Activated CD8-positive, alpha-beta memory T cell treated with anti-CD3 and anti-CD28 coated beads, Interleukin-2, amount 10 ng/mL, durations not matched to agents 7 days and 5 days (primary cell): ENCODE data around the gene TEKT2. TPM values are rescaled to one million over a fixed set of nuclear protein-coding genes. Genes with fewer than 3 reads are reported as not detected.

ENCODE experiments used
- ATAC-seq: fragments of 150-1000 bp; cut with Tn5 transposase; one replicate; pipeline ENCODE4 v1.10.0; 2021; ENCODE audit warnings: moderate library complexity
- CTCF ChIA-PET: fragments of 350-600 bp; sonication (Branson Sonifier 250); formaldehyde crosslinking; loops from one replicate; lab custom pipeline; 2021; ENCODE audit warnings: antibody characterized with exemption; lab: Charles Lee
- DNase-seq: peaks from one replicate; pipeline ENCODE4 v3.0.0-alpha.2; 2020
- H3K27ac Mint-ChIP-seq: one replicate; pipeline ENCODE4 v1.8.0; 2021; ENCODE audit warnings: mild to moderate bottlenecking, mixed read lengths
- H3K27me3 Mint-ChIP-seq: one replicate; pipeline ENCODE4 v1.8.0; 2021; ENCODE audit warnings: mixed read lengths
- H3K36me3 Mint-ChIP-seq: one replicate; pipeline ENCODE4 v1.8.0; 2021; ENCODE audit warnings: mild to moderate bottlenecking, mixed read lengths
- H3K4me1 Mint-ChIP-seq: one replicate; pipeline ENCODE4 v1.8.0; 2021; ENCODE audit warnings: mixed read lengths
- H3K4me3 Mint-ChIP-seq: one replicate; pipeline ENCODE4 v1.8.0; 2021; ENCODE audit warnings: mild to moderate bottlenecking, moderate library complexity, mixed read lengths
- H3K9me3 Mint-ChIP-seq: one replicate; pipeline ENCODE4 v1.8.0; 2022; ENCODE audit warnings: low read depth, mixed read lengths
- total RNA-seq, 2 experiments: library from RNA; stranded (reverse); gene quantifications; one replicate each; pipeline ENCODE4 v1.2.3, GENCODE V29; 2021

TEKT2 gene
- total RNA-seq, 2 experiments from 2014 or later, result not detected

DNA sequence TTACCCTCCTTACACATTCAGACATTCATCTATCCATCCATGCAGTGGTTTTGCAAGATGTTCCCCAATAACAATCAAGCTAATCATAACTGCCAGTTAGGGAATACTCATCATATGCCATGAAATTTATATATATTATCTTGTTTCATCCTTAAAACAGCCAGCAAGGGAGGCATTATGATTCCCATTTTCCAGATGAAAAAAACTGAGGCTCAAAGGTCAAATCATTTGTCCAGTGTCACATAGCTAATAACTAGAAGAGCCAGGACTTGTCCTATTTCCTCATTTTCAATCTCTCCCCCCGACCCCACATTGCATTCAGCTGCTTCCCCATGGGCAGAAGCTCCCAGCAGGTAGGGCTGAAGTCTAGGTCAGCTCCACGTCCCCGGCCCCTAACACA is 48.1 kb downstream of the TEKT2 start:
- ATAC-seq, result no peak
- H3K27ac Mint-ChIP-seq, result no peak overlapping the region
- H3K27me3 Mint-ChIP-seq, result no peaks in the 10 kb centered on the region
- H3K4me1 Mint-ChIP-seq, result peaks cover 7% of the 10 kb centered on the region
- H3K4me3 Mint-ChIP-seq, result no peak overlapping the region
- no peak for DNase-seq
- no peaks in the 10 kb centered on the region for H3K9me3 Mint-ChIP-seq
- CTCF ChIA-PET, result interaction anchor here (1.4 to 12.3 kb wide), 3 partner anchors 9 to 33 kb away, joined by 3 to 307 read pairs (median 4); no protein-coding TSS in a partner anchor
- no peaks in the 10 kb centered on the region for H3K36me3 Mint-ChIP-seq

DNA sequence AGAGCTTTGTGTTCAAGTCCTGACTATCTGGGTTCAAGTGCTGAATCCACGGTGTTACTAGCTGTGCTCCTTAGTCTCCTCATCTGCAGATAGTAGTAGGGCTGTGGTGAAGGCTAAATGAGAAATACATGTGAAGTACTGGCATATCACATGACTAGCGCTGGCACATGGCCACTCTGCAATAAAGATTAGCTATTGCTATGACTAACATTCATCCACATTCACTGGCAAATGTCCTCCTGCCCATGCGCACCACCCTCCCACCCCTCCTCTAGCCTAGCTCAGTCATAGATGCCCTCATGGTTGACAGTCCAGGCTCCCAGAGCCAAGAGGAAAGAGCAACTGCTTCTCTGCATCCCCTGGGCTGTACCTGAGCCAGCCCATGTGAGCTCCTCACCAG is 49.6 kb downstream of the TEKT2 start:
- Mint-ChIP-seq H3K4me1 (peaks cover 7% of the 10 kb centered on the region), H3K36me3 (peaks cover 2% of the 10 kb centered on the region), H3K9me3 (no peaks in the 10 kb centered on the region), H3K27ac (no peak overlapping the region), H3K27me3 (no peaks in the 10 kb centered on the region), H3K4me3 (no peak overlapping the region)
- ATAC-seq (no peak), DNase-seq (no peak)
- CTCF ChIA-PET, result interaction anchor here (1.2 to 12.3 kb wide), 9 partner anchors 12 to 169 kb away, joined by 3 to 307 read pairs (median 22); partner anchors contain the start of gene TRAPPC3

DNA sequence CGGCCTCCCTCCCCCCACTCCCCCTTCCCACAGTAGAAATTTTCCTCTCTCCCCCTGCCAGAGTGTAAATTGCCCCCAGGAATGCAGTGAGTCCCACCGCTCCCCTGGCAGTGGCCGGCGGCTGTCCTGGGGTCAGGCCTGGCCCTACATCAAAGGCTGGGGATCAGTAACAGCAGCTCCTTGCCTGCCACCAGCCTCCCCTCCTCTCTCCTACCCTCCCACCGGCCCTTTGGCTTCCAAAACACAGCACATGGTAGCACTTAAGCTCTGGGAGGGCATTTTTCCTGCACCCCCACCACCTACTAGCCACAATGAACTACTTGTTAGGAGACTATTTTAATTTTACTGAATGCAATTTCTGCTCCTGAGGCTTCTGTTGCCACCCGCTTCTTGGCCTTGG is 50.1 kb downstream of the TEKT2 start:
- DNase-seq (no peak), ATAC-seq (no peak)
- no peaks in the 10 kb centered on the region for H3K27me3 Mint-ChIP-seq
- H3K27ac Mint-ChIP-seq, result no peak overlapping the region
- CTCF ChIA-PET, result interaction anchor here (0.7 to 12.3 kb wide), 19 partner anchors 12 to 203 kb away, joined by 3 to 307 read pairs (median 6); partner anchors contain the start of genes AGO3, MAP7D1, SH3D21 and TRAPPC3
- peaks cover 7% of the 10 kb centered on the region for H3K4me1 Mint-ChIP-seq
- no peak overlapping the region for H3K4me3 Mint-ChIP-seq
- peaks cover 2% of the 10 kb centered on the region for H3K36me3 Mint-ChIP-seq
- no peaks in the 10 kb centered on the region for H3K9me3 Mint-ChIP-seq

DNA sequence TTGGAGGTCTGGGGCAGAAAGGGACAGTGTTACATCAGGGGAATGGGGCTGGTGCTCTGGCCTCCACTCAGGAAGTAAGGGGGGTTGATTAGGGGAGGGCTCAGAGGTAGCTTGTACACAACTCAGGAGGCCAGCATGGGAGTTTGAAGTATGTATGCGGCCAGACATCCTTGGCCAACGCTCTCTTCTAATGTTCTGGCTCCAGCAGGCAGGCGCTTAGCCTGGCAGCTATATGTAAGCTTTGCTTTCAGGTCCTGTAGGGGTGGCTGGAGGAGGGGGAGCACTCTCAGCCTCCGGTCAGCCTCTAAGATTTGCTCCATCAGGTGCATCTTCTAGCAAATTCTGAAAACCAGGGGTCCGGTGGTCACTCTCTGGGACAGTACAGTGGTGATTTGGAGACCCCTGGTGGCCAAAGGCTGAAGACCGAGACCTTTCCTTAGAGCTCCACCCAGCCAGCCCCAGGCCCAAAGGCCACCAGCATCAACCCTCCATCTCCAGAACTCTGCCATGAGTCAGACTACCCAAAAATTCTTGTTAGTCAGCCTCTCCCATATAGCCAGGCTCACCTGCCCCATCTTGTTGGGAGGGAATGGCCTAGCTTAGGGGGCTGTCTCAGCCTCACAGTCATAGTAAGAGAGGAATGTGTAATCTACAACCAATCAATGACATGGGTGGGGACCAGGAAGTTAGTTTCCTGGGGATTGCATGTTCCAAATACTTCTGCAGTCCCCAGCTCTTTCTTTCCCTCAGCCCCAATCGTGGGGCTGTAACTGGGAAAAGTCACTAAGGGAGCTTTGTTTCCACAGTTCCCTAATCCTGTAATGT is 50.8 kb downstream of the TEKT2 start:
- H3K36me3 Mint-ChIP-seq, result peaks cover 7% of the 10 kb centered on the region
- DNase-seq (peak; percentile 63), ATAC-seq (peak; percentile 80)
- H3K27ac Mint-ChIP-seq, result no peak overlapping the region
- no peaks in the 10 kb centered on the region for H3K9me3 Mint-ChIP-seq
- no peaks in the 10 kb centered on the region for H3K27me3 Mint-ChIP-seq
- CTCF ChIA-PET, result interaction anchor here (0.7 to 12.3 kb wide), 31 partner anchors 9 to 343 kb away, joined by 3 to 307 read pairs (median 5); partner anchors contain the start of genes AGO3, MAP7D1, SH3D21 and TEKT2
- peaks cover 7% of the 10 kb centered on the region for H3K4me1 Mint-ChIP-seq
- H3K4me3 Mint-ChIP-seq, result no peak overlapping the region

DNA sequence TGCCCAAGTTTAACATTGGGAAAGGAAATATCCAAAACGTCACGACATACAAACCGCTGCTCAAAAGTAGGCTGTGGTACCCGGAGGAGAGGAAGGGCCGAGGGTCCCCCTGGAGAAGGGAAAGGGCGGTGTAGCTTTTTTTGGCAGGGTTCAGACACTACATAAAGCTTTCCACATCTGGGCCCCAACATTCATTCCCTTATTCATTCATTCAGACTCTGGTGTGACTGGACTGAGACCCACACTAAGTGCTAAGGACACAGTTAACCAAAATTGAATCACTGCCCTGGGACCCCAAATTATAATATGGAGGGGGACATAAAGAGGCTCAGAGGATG is 51.4 kb downstream of the TEKT2 start:
- no peak for DNase-seq
- Mint-ChIP-seq H3K9me3 (no peaks in the 10 kb centered on the region), H3K27me3 (no peaks in the 10 kb centered on the region), H3K4me3 (no peak overlapping the region), H3K36me3 (peaks cover 10% of the 10 kb centered on the region), H3K4me1 (peaks cover 9% of the 10 kb centered on the region), H3K27ac (no peak overlapping the region)
- CTCF ChIA-PET, result interaction anchor here (0.8 to 12.3 kb wide), 28 partner anchors 8 to 344 kb away, joined by 3 to 307 read pairs (median 5); partner anchors contain the start of genes AGO3, MAP7D1, SH3D21 and TEKT2
- ATAC-seq, result no peak

DNA sequence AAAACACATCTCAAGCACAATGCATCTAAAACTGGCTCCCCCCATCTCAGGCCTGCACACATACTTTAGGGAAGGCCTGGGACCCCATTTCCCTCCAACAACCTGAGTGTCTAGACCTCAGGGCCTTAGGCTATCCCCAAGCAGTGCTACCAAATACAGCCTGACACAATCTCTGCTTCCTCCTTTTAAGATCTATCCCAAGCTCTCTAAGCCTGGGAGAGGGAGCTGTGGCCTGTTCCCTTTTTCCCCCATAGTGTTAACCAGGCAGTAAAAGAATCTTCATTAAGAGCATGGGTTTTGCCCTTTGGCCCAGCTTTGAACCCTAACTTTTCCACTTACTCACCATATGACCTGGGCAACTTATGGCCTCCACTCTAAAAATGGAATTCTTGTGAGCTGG is 51.9 kb downstream of the TEKT2 start:
- Mint-ChIP-seq H3K27ac (no peak overlapping the region), H3K9me3 (no peaks in the 10 kb centered on the region), H3K4me1 (peaks cover 13% of the 10 kb centered on the region), H3K27me3 (no peaks in the 10 kb centered on the region), H3K36me3 (peaks cover 10% of the 10 kb centered on the region), H3K4me3 (no peak overlapping the region)
- no peak for ATAC-seq
- no peak for DNase-seq
- CTCF ChIA-PET, result interaction anchor here (1.0 to 12.3 kb wide), 12 partner anchors 8 to 156 kb away, joined by 3 to 307 read pairs (median 8); partner anchors contain the start of genes MAP7D1 and TRAPPC3

DNA sequence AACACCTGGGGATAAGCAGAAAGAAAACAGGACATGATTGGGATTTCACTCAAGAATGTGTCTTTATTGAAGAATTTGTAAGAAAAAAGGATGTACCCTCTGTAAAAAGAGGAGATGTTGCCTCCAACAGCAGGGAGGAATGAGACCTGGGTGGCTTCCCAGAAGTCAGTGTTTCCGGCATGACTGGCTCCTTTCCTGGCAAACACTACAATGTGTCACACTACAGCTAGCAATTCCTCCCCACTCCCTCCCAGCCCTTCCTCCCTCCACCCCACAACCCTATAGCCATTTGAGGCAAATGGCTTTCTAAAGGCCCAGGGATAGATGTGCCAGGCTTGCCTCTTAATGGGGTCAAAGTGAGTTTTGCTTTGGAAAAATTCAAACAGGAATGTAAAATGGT is 52.6 kb downstream of the TEKT2 start:
- no peak overlapping the region for H3K27ac Mint-ChIP-seq
- ATAC-seq (no peak), DNase-seq (no peak)
- no peak overlapping the region for H3K4me3 Mint-ChIP-seq
- peaks cover 10% of the 10 kb centered on the region for H3K36me3 Mint-ChIP-seq
- CTCF ChIA-PET, result interaction anchor here (1.0 to 12.3 kb wide), 2 partner anchors 13 to 38 kb away, joined by 3 to 307 read pairs; partner anchors contain the start of gene TRAPPC3
- H3K9me3 Mint-ChIP-seq, result no peaks in the 10 kb centered on the region
- peaks cover 20% of the 10 kb centered on the region for H3K4me1 Mint-ChIP-seq
- H3K27me3 Mint-ChIP-seq, result no peaks in the 10 kb centered on the region

DNA sequence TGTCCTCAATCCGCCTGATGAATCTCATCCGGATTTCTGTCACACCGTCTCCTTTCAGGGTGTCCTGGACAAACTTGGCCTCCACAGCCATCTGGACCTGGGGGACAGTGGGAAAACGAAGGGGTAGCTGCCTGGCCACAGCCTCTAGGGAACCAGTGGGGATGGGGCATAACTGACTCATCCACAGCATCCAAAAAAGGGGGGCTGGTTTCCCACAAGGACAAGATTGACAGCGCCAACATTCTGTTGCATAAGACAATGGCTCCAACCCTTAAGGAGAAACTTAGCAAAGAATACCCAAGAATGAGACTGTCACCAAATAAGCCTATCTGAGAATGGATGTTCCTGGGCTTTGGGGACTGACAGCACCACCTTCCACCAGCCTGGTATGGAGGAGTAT is 53.3 kb downstream of the TEKT2 start:
- no peaks in the 10 kb centered on the region for H3K27me3 Mint-ChIP-seq
- peaks cover 24% of the 10 kb centered on the region for H3K4me1 Mint-ChIP-seq
- ATAC-seq, result no peak
- peaks cover 10% of the 10 kb centered on the region for H3K36me3 Mint-ChIP-seq
- H3K27ac Mint-ChIP-seq, result no peak overlapping the region
- H3K9me3 Mint-ChIP-seq, result no peaks in the 10 kb centered on the region
- CTCF ChIA-PET, result interaction anchor here (1.0 to 12.3 kb wide), 2 partner anchors 12 to 38 kb away, joined by 3 to 307 read pairs; partner anchors contain the start of gene TRAPPC3
- DNase-seq, result no peak
- H3K4me3 Mint-ChIP-seq, result no peak overlapping the region

DNA sequence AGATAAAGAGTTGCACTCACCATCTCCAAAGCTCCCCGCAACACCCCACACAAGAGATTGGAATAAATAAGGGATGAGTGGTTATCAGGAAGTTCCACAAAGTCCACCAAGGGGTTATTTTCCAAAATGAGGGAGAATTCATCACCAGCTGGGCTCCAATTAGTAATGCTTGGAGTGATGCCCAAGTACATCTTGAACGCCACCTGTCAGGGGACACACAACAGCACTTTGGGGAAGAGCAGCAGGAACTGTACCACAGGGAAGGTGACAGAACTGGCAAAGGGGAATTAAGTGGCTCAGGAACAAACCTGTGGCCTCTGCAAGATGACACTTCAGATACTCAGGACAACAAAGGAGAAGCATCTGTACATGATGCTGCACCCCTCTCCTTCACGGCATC is 53.9 kb downstream of the TEKT2 start:
- peaks cover 10% of the 10 kb centered on the region for H3K36me3 Mint-ChIP-seq
- peaks cover 27% of the 10 kb centered on the region for H3K4me1 Mint-ChIP-seq
- CTCF ChIA-PET, result interaction anchor here (1.0 to 12.3 kb wide), 3 partner anchors 11 to 39 kb away, joined by 3 to 307 read pairs (median 3); partner anchors contain the start of gene TRAPPC3
- no peak for ATAC-seq
- no peaks in the 10 kb centered on the region for H3K9me3 Mint-ChIP-seq
- no peak overlapping the region for H3K4me3 Mint-ChIP-seq
- DNase-seq, result no peak
- no peaks in the 10 kb centered on the region for H3K27me3 Mint-ChIP-seq
- H3K27ac Mint-ChIP-seq, result no peak overlapping the region

Other genes with a start within 250 kb of the TEKT2 start
- 10 to 100 TPM; 23.7 to 29.3 TPM for gene AGO1, start 200.9 kb upstream of the TEKT2 start, total RNA-seq
- 10 to 100 TPM; 26.2 to 33.1 TPM for gene AGO3, start 153.0 kb upstream of the TEKT2 start, total RNA-seq
- gene ADPRS, start 4.8 kb downstream of the TEKT2 start, total RNA-seq, result 10 to 100 TPM; 35.4 to 36.9 TPM
- not detected for gene COL8A2, start 41.1 kb downstream of the TEKT2 start, total RNA-seq
- gene TRAPPC3, start 65.4 kb downstream of the TEKT2 start, total RNA-seq, result 10 to 100 TPM; 56.5 to 68.3 TPM
- gene MAP7D1, start 72.1 kb downstream of the TEKT2 start, total RNA-seq, result 100 to 1,000 TPM; 238 to 252 TPM
- gene THRAP3, start 140.3 kb downstream of the TEKT2 start, total RNA-seq, result 100 to 1,000 TPM; 129 to 166 TPM
- gene SH3D21, start 222.3 kb downstream of the TEKT2 start, total RNA-seq, result 10 to 100 TPM in 1 of 2 experiments, 1 to 10 TPM in 1; 5.5 to 11.0 TPM
- gene EVA1B, start 239.6 kb downstream of the TEKT2 start, total RNA-seq, result 10 to 100 TPM; 16.4 to 23.9 TPM